Measurements from ENCODE around the gene FAM8A1.

The FAM8A1 gene

DNA sequence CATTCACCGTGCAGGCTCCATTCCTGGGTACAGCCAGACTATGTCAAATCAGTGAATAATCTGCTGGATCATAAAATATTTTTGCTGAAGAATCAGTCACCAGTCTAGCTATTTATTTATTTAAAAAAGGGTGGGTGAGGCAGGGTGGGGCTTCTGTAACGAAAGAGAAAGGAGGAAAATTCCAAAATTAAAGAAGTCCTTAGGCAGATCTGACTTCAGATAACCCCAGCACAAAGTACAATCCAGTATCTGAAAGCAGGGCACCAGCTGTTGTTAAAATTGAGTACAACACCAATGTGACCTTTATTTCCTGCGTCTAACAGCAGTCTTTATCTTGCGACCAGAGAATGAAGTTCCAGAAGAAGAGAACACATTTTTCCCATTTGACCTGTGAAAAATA, 15.7 kb downstream of the FAM8A1 start:
- Histone ChIP-seq H3K36me3 (peaks cover 64 to 95% (median 80%) of the 10 kb centered on the region in 11 experiments), H3K9me3 (replicated peaks in 1 of 11) (no peaks in the 10 kb centered on the region), H3K4me2 (no peak overlapping the region), H3K4me1 (no peaks in the 10 kb centered on the region), H3K9ac (no peak overlapping the region), H4K20me1 (peaks cover 0 to 77% (median 43%) of the 10 kb centered on the region in 11 experiments; a peak in 16 of 22 replicates), H3K4me3 (no peak overlapping the region), H3K27me3 (no peaks in the 10 kb centered on the region), H3K27ac (no peak overlapping the region)
- no peak for TF ChIP-seq Cebpa-rat (IDR thresholded peaks at IDR 0.05)

DNA sequence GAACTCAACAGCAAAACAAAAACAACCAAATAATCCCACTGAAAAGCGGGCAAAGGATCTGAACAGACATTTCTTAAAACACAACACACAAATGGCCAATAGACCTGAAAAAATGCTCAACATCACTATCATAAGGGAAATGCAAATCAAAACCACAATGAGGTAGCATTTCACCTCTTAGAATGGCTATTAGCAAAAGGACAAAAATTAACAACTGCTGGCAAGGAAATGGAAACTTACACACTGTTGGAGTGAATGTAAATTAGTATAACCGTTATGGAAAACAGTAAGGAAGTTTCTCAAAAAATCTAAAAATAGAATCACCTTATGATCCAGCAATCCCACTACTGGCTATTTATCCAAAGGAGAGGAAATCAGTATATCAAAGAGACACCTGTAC, 20.9 kb downstream of the FAM8A1 start:
- no peak overlapping the region for H3K4me3 ChIP-seq
- no peak overlapping the region for H3K4me2 ChIP-seq
- no peak overlapping the region for H3K27ac ChIP-seq
- TF ChIP-seq Cebpa-rat (IDR thresholded peaks at IDR 0.05) = no peak
- H3K4me1 ChIP-seq = no peaks in the 10 kb centered on the region
- peaks cover 87 to 100% (median 98%) of the 10 kb centered on the region in 11 experiments for H3K36me3 ChIP-seq
- H3K9ac ChIP-seq = no peak overlapping the region
- no peaks in the 10 kb centered on the region for H3K9me3 ChIP-seq (replicated peaks in 1 of 11)
- H4K20me1 ChIP-seq = peaks cover 0 to 97% (median 69%) of the 10 kb centered on the region in 11 experiments; a peak in 19 of 22 replicates
- no peaks in the 10 kb centered on the region for H3K27me3 ChIP-seq

DNA sequence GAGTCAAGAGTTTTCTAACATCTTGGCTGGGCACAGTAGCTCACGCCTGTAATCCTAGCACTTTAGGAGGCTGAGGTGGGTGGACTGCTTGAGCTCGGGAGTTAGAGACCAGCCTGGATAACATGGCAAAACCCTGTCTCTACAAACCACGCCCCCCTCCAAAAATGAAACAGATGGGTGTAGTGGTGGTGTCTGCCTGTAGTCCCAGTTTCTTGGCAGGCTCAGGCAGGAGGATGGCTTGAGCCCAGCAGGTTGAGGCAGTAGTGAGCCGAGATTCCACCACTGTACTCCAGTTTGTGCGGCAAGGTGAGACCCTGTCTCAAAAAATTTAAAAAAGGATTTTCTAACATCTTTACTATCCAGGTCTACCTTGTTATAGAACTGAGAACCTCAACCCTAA, 22.0 kb downstream of the FAM8A1 start:
- Histone ChIP-seq H3K4me1 (no peaks in the 10 kb centered on the region), H4K20me1 (peaks cover 0 to 99% (median 68%) of the 10 kb centered on the region in 11 experiments; a peak in 20 of 22 replicates), H3K9me3 (replicated peaks in 1 of 11) (no peaks in the 10 kb centered on the region), H3K9ac (no peak overlapping the region), H3K4me2 (no peak overlapping the region), H3K4me3 (no peak overlapping the region), H3K36me3 (peaks cover 89 to 100% (median 99%) of the 10 kb centered on the region in 11 experiments), H3K27ac (no peak overlapping the region), H3K27me3 (no peaks in the 10 kb centered on the region)
- no peak for TF ChIP-seq Cebpa-rat (IDR thresholded peaks at IDR 0.05)

DNA sequence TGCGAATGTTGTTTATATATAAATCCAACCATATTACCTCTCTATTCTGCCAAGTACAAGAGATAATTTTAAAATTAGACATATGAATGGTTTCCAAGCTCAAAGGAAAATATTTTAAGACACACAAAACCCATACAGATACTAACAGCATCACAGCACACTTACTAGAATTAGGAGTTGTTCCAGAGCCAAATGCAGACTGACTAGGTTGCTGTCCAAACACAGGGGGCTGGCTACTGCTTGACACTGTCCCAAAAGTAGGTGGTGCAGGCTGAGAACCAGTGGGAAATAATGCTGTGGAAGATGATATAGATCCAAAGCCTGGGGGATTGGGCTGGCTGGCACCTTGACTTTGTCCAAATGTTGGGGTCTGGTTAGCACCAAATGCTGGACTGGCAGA, 24.3 kb downstream of the FAM8A1 start:
- Histone ChIP-seq H3K9ac (no peak overlapping the region), H3K36me3 (peaks cover 94 to 100% (median 100%) of the 10 kb centered on the region in 11 experiments), H3K27ac (no peak overlapping the region), H4K20me1 (peaks cover 0 to 98% (median 68%) of the 10 kb centered on the region in 11 experiments; a peak in 20 of 22 replicates), H3K4me2 (no peak overlapping the region), H3K4me1 (no peaks in the 10 kb centered on the region), H3K4me3 (no peak overlapping the region), H3K27me3 (no peaks in the 10 kb centered on the region), H3K9me3 (replicated peaks in 1 of 11) (no peaks in the 10 kb centered on the region)
- no peak for TF ChIP-seq Cebpa-rat (IDR thresholded peaks at IDR 0.05)

DNA sequence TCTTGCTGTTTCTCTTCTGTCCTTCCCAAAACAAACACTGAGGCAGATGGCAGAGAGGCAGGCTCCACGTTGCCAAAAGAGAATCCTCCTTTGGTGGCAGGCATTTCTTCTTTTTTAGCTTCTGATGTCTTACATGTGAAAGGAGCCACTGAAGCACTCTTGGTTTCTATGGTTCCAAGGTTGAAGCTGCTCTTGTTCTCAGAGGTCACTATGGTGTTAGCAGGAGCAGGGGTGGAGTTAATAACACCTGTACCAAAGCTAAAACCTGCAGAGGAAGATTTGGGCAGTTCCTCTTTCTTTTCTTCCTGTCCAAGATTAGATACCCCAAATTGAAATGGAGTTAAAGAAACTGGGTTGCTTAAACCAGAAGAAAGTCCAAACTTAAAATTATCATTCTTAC, 28.8 kb downstream of the FAM8A1 start:
- Histone ChIP-seq H4K20me1 (peaks cover 0 to 98% (median 67%) of the 10 kb centered on the region in 11 experiments; a peak in 21 of 22 replicates), H3K9ac (no peak overlapping the region), H3K4me2 (no peak overlapping the region), H3K9me3 (replicated peaks in 1 of 11) (no peaks in the 10 kb centered on the region), H3K36me3 (peaks cover 95 to 100% (median 98%) of the 10 kb centered on the region in 11 experiments), H3K4me1 (peaks cover 0 to 5% (median 0%) of the 10 kb centered on the region in 10 experiments; a peak in 1 of 20 replicates), H3K27me3 (no peaks in the 10 kb centered on the region), H3K4me3 (no peak overlapping the region), H3K27ac (no peak overlapping the region)
- TF ChIP-seq Cebpa-rat (IDR thresholded peaks at IDR 0.05) = no peak

DNA sequence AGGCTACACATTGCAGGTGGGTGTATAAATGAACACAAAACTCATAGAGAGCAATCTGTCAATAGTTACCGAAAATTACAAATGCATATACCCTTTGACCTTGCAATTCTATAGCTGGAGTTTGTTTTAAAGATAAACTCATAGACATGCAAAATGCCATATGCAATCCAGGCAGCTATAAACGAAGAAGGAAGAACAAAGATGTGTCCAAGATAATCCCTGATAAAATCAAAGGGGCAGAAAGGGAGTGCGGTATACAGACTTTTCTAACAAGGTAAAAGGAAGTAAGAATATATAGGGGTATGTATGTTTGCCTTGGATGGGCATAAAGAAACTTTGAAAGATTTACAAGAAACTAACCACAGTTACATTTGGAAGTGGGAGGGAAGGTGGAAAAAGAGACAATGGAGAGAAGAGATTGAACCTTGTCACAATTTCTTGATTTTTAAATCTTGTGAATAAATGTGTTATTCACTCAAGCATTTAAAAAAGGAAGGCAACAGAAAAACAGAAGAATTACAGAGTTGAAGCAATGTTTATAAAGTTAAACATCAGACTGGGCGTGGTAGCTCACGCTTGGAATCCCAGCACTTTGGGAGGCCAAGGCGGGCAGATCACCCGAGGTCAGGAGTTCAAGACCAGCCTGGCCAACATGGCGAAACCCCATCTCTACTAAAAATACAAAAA, 29.9 kb downstream of the FAM8A1 start:
- no peaks in the 10 kb centered on the region for H3K9me3 ChIP-seq (replicated peaks in 1 of 11)
- H3K9ac ChIP-seq = no peak overlapping the region
- H4K20me1 ChIP-seq = peaks cover 0 to 98% (median 67%) of the 10 kb centered on the region in 11 experiments; a peak in 20 of 22 replicates
- H3K27ac ChIP-seq = no peak overlapping the region
- peaks cover 87 to 100% (median 98%) of the 10 kb centered on the region in 11 experiments for H3K36me3 ChIP-seq
- no peak for TF ChIP-seq Cebpa-rat (IDR thresholded peaks at IDR 0.05)
- H3K4me3 ChIP-seq = no peak overlapping the region
- H3K4me2 ChIP-seq = no peak overlapping the region
- H3K27me3 ChIP-seq = no peaks in the 10 kb centered on the region
- peaks cover 0 to 6% (median 0%) of the 10 kb centered on the region in 10 experiments; a peak in 2 of 20 replicates for H3K4me1 ChIP-seq

DNA sequence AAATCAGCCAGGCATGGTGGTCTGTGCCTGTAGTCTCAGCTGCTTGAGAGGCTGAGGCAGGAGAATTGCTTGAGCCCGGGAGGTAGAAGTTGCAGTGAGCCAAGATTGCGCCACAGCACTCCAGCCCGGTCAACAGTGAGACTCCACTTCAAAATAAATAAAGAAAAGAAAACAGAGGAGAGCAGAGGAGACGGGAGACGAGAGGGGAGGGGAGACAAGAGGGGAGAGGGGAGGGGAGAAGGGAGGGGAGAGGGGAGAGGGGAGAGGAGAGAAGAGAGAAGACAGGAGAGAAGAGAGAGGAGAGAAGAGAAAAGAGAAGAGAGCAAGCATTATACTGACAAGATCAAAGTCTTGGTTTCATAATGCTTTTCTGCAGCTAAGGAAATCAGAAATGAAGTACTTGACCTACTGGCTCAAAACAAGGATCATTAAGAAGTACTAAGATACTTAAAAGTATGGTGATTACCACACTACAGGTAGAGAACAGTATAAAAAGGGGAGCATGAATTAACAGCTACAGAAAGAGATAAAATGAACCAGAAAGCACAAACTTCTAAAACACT, 30.5 kb downstream of the FAM8A1 start:
- no peaks in the 10 kb centered on the region for H3K9me3 ChIP-seq (replicated peaks in 1 of 11)
- no peak overlapping the region for H3K27ac ChIP-seq
- peaks cover 0 to 6% (median 0%) of the 10 kb centered on the region in 10 experiments; a peak in 2 of 20 replicates for H3K4me1 ChIP-seq
- H3K4me2 ChIP-seq = no peak overlapping the region
- H4K20me1 ChIP-seq = peaks cover 0 to 98% (median 64%) of the 10 kb centered on the region in 11 experiments; a peak in 20 of 22 replicates
- no peak for TF ChIP-seq Cebpa-rat (IDR thresholded peaks at IDR 0.05)
- no peaks in the 10 kb centered on the region for H3K27me3 ChIP-seq
- H3K9ac ChIP-seq = no peak overlapping the region
- no peak overlapping the region for H3K4me3 ChIP-seq
- H3K36me3 ChIP-seq = peaks cover 86 to 100% (median 98%) of the 10 kb centered on the region in 11 experiments

DNA sequence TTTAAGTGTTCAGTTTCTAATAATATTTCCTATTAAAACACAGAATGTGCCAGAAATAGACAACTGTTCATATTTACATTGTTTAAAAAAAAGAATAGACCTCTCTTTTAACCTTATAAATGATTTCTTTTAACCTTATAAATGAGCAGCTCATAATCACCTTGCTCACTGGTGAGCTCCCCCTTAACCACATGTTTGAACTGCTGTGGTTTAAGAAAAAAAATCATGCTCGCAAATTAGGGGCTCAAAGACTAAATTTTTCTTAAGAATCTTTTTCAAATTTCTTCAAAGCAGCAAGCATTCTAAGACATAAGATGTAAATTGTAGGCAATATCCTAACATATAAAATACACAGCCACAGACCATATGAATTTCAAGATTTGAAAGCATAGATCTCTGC, 32.8 kb downstream of the FAM8A1 start:
- TF ChIP-seq Cebpa-rat (IDR thresholded peaks at IDR 0.05) = no peak
- Histone ChIP-seq H3K27ac (no peak overlapping the region), H3K4me3 (no peak overlapping the region)

DNA sequence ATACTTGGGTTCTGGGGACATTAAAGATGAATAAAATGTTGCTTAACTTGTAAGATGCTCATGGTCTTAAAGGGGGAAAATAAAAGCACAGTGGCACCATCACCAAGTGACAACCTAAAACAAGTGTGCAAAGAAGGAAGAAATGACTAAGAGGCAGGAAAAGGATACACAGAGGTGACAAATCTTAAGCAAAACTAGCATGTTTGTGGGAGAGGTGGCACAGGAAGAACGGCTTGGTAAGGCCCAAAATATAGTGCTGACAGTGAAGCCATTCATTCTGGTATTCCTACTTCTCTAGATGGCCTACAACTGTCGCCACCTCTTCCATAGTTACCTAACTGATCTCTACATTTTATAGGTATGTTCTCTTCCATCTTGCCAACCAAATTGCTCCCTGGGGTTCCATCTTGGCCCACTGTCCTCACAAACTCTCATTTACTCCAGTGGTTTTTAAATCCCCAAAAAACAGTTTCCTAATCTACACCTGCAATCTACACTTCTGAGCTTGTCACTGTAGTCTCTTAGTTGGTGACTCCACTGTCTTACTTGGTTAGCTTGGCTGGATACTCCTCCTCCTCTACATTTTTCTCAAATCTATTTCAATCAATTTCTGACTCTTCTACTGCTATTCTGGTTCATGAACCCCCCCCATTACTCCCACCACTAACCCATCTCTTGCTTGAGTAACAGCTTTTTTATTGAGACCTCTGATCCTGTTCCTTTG, 33.5 kb downstream of the FAM8A1 start:
- peaks cover 0 to 14% (median 4%) of the 10 kb centered on the region in 10 experiments; a peak in 10 of 20 replicates for H3K4me1 ChIP-seq
- no peak for TF ChIP-seq Cebpa-rat (IDR thresholded peaks at IDR 0.05)
- H3K4me2 ChIP-seq = no peak overlapping the region
- H3K9me3 ChIP-seq (replicated peaks in 1 of 11) = no peaks in the 10 kb centered on the region
- no peak overlapping the region for H3K27ac ChIP-seq
- H4K20me1 ChIP-seq = peaks cover 0 to 98% (median 64%) of the 10 kb centered on the region in 11 experiments; a peak in 20 of 22 replicates
- H3K27me3 ChIP-seq = no peaks in the 10 kb centered on the region
- H3K36me3 ChIP-seq = peaks cover 86 to 100% (median 98%) of the 10 kb centered on the region in 11 experiments
- H3K4me3 ChIP-seq = no peak overlapping the region
- H3K9ac ChIP-seq = no peak overlapping the region

More for the DNA sequence above, 32.8 kb downstream of the FAM8A1 start:
- Histone ChIP-seq H4K20me1 (peaks cover 0 to 98% (median 64%) of the 10 kb centered on the region in 11 experiments; a peak in 20 of 22 replicates), H3K4me1 (peaks cover 0 to 7% (median 0%) of the 10 kb centered on the region in 10 experiments; a peak in 7 of 20 replicates), H3K4me2 (no peak overlapping the region), H3K9ac (no peak overlapping the region), H3K36me3 (peaks cover 86 to 100% (median 98%) of the 10 kb centered on the region in 11 experiments), H3K27me3 (no peaks in the 10 kb centered on the region), H3K9me3 (replicated peaks in 1 of 11) (no peaks in the 10 kb centered on the region)

All from BLaER1 treated with 17β-estradiol and CSF1 and Interleukin-3, amounts not matched to agents 10 nM and 100 nM (cell line).